Measurements from ENCODE around the gene RABGGTB. TPM values are rescaled to one million over a fixed set of nuclear protein-coding genes. Genes with fewer than 3 reads are reported as not detected.
"Not testable (repeated sequence)": the region's sequence is repeated elsewhere in the genome, so short reads cannot be mapped to it uniquely, and the experiment has no call there.

RABGGTB gene
- 100 to 1,000 TPM; 158 to 162 TPM for total RNA-seq

DNA sequence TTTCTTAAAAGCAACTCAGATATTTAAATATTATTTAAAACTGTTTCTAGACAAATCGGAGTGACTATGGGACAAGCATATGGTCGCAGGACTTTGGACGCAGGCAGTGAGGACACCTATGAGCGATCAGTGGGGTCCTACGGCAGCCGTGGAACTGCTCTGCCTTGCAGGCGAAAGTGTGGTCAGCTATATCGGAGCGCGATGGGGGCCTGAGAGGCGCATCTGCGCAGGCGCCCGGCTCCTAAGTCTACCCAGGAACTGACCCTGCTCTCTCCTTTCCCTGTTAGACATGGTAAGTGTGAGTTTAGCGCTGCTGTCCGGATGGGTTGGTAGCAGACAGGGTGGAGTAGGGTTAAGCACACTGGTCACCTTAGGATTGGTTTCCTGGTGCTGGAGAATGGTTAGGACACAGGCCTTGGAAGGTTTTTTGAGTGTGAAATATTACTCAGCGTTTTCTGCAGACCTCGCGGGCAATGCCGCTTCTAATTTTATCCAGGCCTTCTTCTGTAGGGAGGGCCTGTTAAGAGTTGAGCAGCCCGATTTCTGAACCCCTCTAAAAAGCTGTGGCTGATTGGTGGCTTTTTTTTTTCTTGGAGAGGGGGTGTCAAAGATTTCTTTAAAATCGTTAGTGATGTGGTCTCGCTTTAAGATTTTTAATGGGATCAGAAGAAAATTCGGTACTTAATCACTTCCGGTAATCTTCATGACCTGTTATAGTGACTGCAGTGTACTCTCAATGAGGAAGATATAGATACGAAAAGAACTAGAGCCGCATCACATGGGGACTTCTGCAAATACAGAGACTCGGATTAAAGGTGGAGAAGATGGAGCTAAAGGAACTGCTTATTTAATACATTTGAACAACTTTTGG, at the start of gene RABGGTB:
Gene RABGGTB (plus strand): TSS at position 274 of the 871 bp plus-strand sequence. CDS start 16 bp downstream, at position 290.
- peak within 1 kb of the TSS; percentile 99 for H3K4me3 Mint-ChIP-seq
- intact Hi-C loops (cut with micrococcal nuclease) = loop anchor here (1.0 to 10.0 kb wide), 9 partner anchors 62 to 1969 kb away; partner anchors contain the start of genes ACADM, CRYZ, ST6GALNAC3 and TYW3
- no peaks in the 10 kb centered on the region for H3K9me3 Mint-ChIP-seq
- CTCF ChIA-PET = interaction anchor here (0.8 kb wide), 1 partner anchor 9 kb away, joined by 3 read pairs; no protein-coding TSS in a partner anchor
- no peaks in the 10 kb centered on the region for H3K27me3 Mint-ChIP-seq (ENCODE audit: low read depth)
- peak within 1 kb of the TSS; percentile 99 for H3K27ac Mint-ChIP-seq
- DNase-seq = peak; percentile 96
- peaks cover 48% of the 10 kb centered on the region for H3K36me3 Mint-ChIP-seq (ENCODE audit: low read depth)
- peaks cover 24% of the 10 kb centered on the region for H3K4me1 Mint-ChIP-seq (ENCODE audit: low read depth)

- no peak overlapping the region for H3K27ac Mint-ChIP-seq
- H3K9me3 Mint-ChIP-seq = no peaks in the 10 kb centered on the region
- CTCF ChIA-PET = no interaction called here
- no peak overlapping the region for H3K4me3 Mint-ChIP-seq
- intact Hi-C loops (cut with micrococcal nuclease) = no loop called here
- peaks cover 2% of the 10 kb centered on the region for H3K4me1 Mint-ChIP-seq (ENCODE audit: low read depth)
- no peaks in the 10 kb centered on the region for H3K27me3 Mint-ChIP-seq (ENCODE audit: low read depth)
- no peak for DNase-seq
- peaks cover 24% of the 10 kb centered on the region for H3K36me3 Mint-ChIP-seq (ENCODE audit: low read depth)
Measured at GRCh38 chr1:75742047-75742625, 43.9 kb upstream of the RABGGTB start.

GRCh38 chr1:75745276-75745675, 40.8 kb upstream of the RABGGTB start:
- no peaks in the 10 kb centered on the region for H3K27me3 Mint-ChIP-seq (ENCODE audit: low read depth)
- CTCF ChIA-PET = no interaction called here
- peaks cover 2% of the 10 kb centered on the region for H3K4me1 Mint-ChIP-seq (ENCODE audit: low read depth)
- intact Hi-C loops (cut with micrococcal nuclease) = no loop called here
- no peak for DNase-seq
- H3K9me3 Mint-ChIP-seq = no peaks in the 10 kb centered on the region
- H3K27ac Mint-ChIP-seq = no peak overlapping the region
- H3K4me3 Mint-ChIP-seq = no peak overlapping the region
- H3K36me3 Mint-ChIP-seq (ENCODE audit: low read depth) = peaks cover 20% of the 10 kb centered on the region

DNA sequence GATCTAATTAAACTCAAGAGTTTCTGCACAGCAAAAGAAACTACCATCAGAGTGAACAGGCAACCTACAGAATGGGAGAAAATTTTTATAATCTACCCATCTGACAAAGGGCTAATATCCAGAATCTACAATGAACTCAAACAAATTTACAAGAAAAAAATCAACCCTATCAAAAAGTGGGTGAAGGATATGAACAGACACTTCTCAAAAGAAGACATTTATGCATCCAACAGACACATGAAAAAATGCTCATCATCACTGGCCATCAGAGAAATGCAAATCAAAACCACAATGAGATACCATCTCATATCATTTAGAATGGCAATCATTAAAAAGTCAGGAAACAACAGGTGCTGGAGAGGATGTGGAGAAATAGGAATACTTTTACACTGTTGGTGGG, 28.8 kb upstream of the RABGGTB start:
- H3K4me3 Mint-ChIP-seq; H3K27me3 Mint-ChIP-seq (ENCODE audit: low read depth); H3K4me1 Mint-ChIP-seq (ENCODE audit: low read depth); H3K27ac Mint-ChIP-seq; CTCF ChIA-PET; intact Hi-C loops (cut with micrococcal nuclease); H3K9me3 Mint-ChIP-seq; DNase-seq: not testable (repeated sequence)
- peaks cover 55% of the 10 kb centered on the region for H3K36me3 Mint-ChIP-seq (ENCODE audit: low read depth)

- peaks cover 43% of the 10 kb centered on the region for H3K36me3 Mint-ChIP-seq (ENCODE audit: low read depth)
- H3K9me3 Mint-ChIP-seq; H3K27me3 Mint-ChIP-seq (ENCODE audit: low read depth); H3K4me3 Mint-ChIP-seq; H3K4me1 Mint-ChIP-seq (ENCODE audit: low read depth); CTCF ChIA-PET; intact Hi-C loops (cut with micrococcal nuclease); DNase-seq; H3K27ac Mint-ChIP-seq: not testable (repeated sequence)
Measured at GRCh38 chr1:75758543-75758942, 27.5 kb upstream of the RABGGTB start.

- no peak for DNase-seq
- Mint-ChIP-seq H3K27me3 (ENCODE audit: low read depth) (no peaks in the 10 kb centered on the region), H3K4me3 (no peak overlapping the region), H3K36me3 (ENCODE audit: low read depth) (peaks cover 9% of the 10 kb centered on the region), H3K27ac (no peak overlapping the region), H3K4me1 (ENCODE audit: low read depth) (peaks cover 3% of the 10 kb centered on the region), H3K9me3 (no peaks in the 10 kb centered on the region)
- CTCF ChIA-PET = no interaction called here
- intact Hi-C loops (cut with micrococcal nuclease) = no loop called here
Measured at GRCh38 chr1:75764057-75764655, 21.9 kb upstream of the RABGGTB start.

GRCh38 chr1:75765697-75766355, 20.2 kb upstream of the RABGGTB start:
- Mint-ChIP-seq H3K4me3 (no peak overlapping the region), H3K27ac (no peak overlapping the region), H3K9me3 (no peaks in the 10 kb centered on the region), H3K4me1 (ENCODE audit: low read depth) (peaks cover 3% of the 10 kb centered on the region), H3K36me3 (ENCODE audit: low read depth) (peaks cover 5% of the 10 kb centered on the region), H3K27me3 (ENCODE audit: low read depth) (no peaks in the 10 kb centered on the region)
- no peak for DNase-seq
- CTCF ChIA-PET = no interaction called here
- intact Hi-C loops (cut with micrococcal nuclease) = no loop called here

DNA sequence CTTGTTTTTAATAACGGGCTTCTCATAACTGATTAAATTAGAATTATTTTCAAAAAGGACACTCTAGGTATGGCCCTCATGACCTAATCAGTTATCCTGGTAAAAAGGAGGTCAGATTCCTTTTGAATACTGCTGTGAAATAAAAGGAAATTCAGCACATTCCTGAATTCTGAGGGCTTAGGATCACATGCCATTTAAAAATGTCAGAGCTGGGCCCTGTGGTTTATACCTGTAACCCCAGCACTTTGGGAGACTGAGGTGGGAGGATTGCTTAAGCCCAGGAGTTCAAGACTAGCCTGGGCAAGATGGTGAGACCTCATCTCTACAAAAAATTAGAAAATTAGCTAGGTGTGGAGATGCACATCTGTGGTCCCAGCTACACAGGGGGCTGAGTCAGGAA, 18.0 kb upstream of the RABGGTB start:
- CTCF ChIA-PET = no interaction called here

GRCh38 chr1:75770761-75771160, 15.3 kb upstream of the RABGGTB start:
- Mint-ChIP-seq H3K27ac (no peak overlapping the region), H3K36me3 (ENCODE audit: low read depth) (peaks cover 2% of the 10 kb centered on the region), H3K9me3 (no peaks in the 10 kb centered on the region), H3K4me1 (ENCODE audit: low read depth) (peaks cover 3% of the 10 kb centered on the region), H3K27me3 (ENCODE audit: low read depth) (peaks cover 5% of the 10 kb centered on the region), H3K4me3 (no peak overlapping the region)
- DNase-seq = no peak
- CTCF ChIA-PET = no interaction called here
- intact Hi-C loops (cut with micrococcal nuclease) = no loop called here

More for the DNA sequence above, 18.0 kb upstream of the RABGGTB start:
- no peak overlapping the region for H3K27ac Mint-ChIP-seq
- H3K4me1 Mint-ChIP-seq (ENCODE audit: low read depth) = peaks cover 3% of the 10 kb centered on the region
- no peak for DNase-seq
- H3K4me3 Mint-ChIP-seq = no peak overlapping the region
- no peaks in the 10 kb centered on the region for H3K27me3 Mint-ChIP-seq (ENCODE audit: low read depth)
- no peaks in the 10 kb centered on the region for H3K9me3 Mint-ChIP-seq
- peaks cover 5% of the 10 kb centered on the region for H3K36me3 Mint-ChIP-seq (ENCODE audit: low read depth)
- intact Hi-C loops (cut with micrococcal nuclease) = no loop called here

DNA sequence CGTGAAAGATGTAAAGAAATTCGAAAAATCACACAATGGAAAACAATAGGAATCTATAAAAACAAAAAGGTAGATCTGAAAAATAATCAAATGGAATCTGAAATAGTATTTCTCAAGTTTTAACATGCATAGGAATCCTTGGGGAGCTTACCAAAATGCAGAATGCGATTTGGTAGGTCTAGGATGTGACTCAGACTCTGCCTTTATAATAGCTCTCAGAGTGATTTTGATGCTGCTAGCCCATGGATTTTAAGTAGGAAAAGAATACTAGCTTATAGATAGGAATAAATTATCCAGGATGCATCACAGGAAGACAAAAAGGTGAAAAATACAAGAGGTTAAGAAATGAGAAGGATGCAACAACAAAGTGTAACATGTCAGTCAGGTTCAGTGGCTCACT, 14.1 kb upstream of the RABGGTB start:
- Mint-ChIP-seq H3K4me3 (no peak overlapping the region), H3K27me3 (ENCODE audit: low read depth) (peaks cover 5% of the 10 kb centered on the region), H3K9me3 (no peaks in the 10 kb centered on the region), H3K27ac (no peak overlapping the region), H3K4me1 (ENCODE audit: low read depth) (no peaks in the 10 kb centered on the region), H3K36me3 (ENCODE audit: low read depth) (peaks cover 2% of the 10 kb centered on the region)
- DNase-seq = no peak
- CTCF ChIA-PET = no interaction called here
- intact Hi-C loops (cut with micrococcal nuclease) = no loop called here

GRCh38 chr1:75777812-75778211, 8.2 kb upstream of the RABGGTB start:
- H3K4me1 Mint-ChIP-seq (ENCODE audit: low read depth); H3K36me3 Mint-ChIP-seq (ENCODE audit: low read depth); intact Hi-C loops (cut with micrococcal nuclease); H3K27ac Mint-ChIP-seq; CTCF ChIA-PET; H3K4me3 Mint-ChIP-seq; H3K27me3 Mint-ChIP-seq (ENCODE audit: low read depth); DNase-seq; H3K9me3 Mint-ChIP-seq: not testable (repeated sequence)

- DNase-seq; H3K9me3 Mint-ChIP-seq; H3K27me3 Mint-ChIP-seq (ENCODE audit: low read depth); H3K4me1 Mint-ChIP-seq (ENCODE audit: low read depth); H3K4me3 Mint-ChIP-seq; H3K27ac Mint-ChIP-seq; CTCF ChIA-PET; H3K36me3 Mint-ChIP-seq (ENCODE audit: low read depth); intact Hi-C loops (cut with micrococcal nuclease): not testable (repeated sequence)
Measured at GRCh38 chr1:75778694-75779093, 7.4 kb upstream of the RABGGTB start.
